Activated CD8-positive, alpha-beta T cell treated with anti-CD3 and anti-CD28 coated beads for 36 hours (primary cell): ENCODE results near the gene MAEA. TPM values are rescaled to one million over a fixed set of nuclear protein-coding genes. Genes with fewer than 3 reads are reported as not detected.
"Not testable (repeated sequence)": the region's sequence is repeated elsewhere in the genome, so short reads cannot be mapped to it uniquely, and the experiment has no call there.

Experiments used
- ATAC-seq: fragments of 200-7000 bp; cut with Tn5 transposase; one replicate; pipeline ENCODE4 v1.10.0; 2021; ENCODE audit warnings: mild to moderate bottlenecking, moderate library complexity
- CTCF ChIA-PET: fragments of 350-600 bp; sonication (Branson Sonifier 250); formaldehyde crosslinking; loops from one replicate; lab custom pipeline; 2021; ENCODE audit warnings: antibody characterized with exemption; lab: Charles Lee
- POLR2A ChIA-PET: fragments of 350-600 bp; sonication (Branson Sonifier 250); formaldehyde crosslinking; loops from one replicate; lab custom pipeline; 2021; ENCODE audit warnings: antibody characterized with exemption; lab: Charles Lee
- DNase-seq: peaks from one replicate; pipeline ENCODE4 v3.0.0-alpha.2; 2020
- H3K27ac Mint-ChIP-seq: one replicate; pipeline ENCODE4 v1.8.0; 2021; ENCODE audit warnings: mild to moderate bottlenecking, mixed read lengths
- H3K27me3 Mint-ChIP-seq: one replicate; pipeline ENCODE4 v1.8.0; 2021; ENCODE audit warnings: mixed read lengths
- H3K36me3 Mint-ChIP-seq: one replicate; pipeline ENCODE4 v1.8.0; 2021; ENCODE audit warnings: low read depth, mixed read lengths
- H3K4me1 Mint-ChIP-seq: one replicate; pipeline ENCODE4 v1.8.0; 2021; ENCODE audit warnings: low read depth, mixed read lengths
- H3K4me3 Mint-ChIP-seq: one replicate; pipeline ENCODE4 v1.8.0; 2021; ENCODE audit warnings: mild to moderate bottlenecking, moderate library complexity, mixed read lengths
- H3K9me3 Mint-ChIP-seq: one replicate; pipeline ENCODE4 v1.8.0; 2021; ENCODE audit warnings: mixed read lengths
- CTCF ChIP-seq: fragments of 200-600 bp; IDR thresholded peaks from one replicate; pipeline ENCODE4 v1.8.0; 2022; ENCODE audit warnings: antibody characterized with exemption, mild to moderate bottlenecking
- intact Hi-C: fragments of 100-400 bp; cut with micrococcal nuclease; formaldehyde crosslinking; loops from one replicate; pipeline ENCODE4 v1.10.0; 2022
- total RNA-seq, 2 experiments: library from RNA; stranded (reverse); gene quantifications; one replicate each; pipeline ENCODE4 v1.2.3, GENCODE V29; 2021

The MAEA gene
- total RNA-seq, 2 experiments from 2014 or later, result 32.3 to 37.0 TPM

GRCh38 chr4:1291996-1292702, 2.5 kb downstream of the MAEA start:
- peaks cover 9% of the 10 kb centered on the region for H3K36me3 Mint-ChIP-seq
- ATAC-seq, result no peak
- peak overlapping the region; percentile 91 for H3K4me3 Mint-ChIP-seq
- intact Hi-C loops, result no loop called here
- CTCF ChIA-PET, result interaction anchor here (1.2 to 9.6 kb wide), 2 partner anchors 9 to 23 kb away, joined by 3 to 57 read pairs; no protein-coding TSS in a partner anchor
- no peaks in the 10 kb centered on the region for H3K27me3 Mint-ChIP-seq
- no peak for DNase-seq
- H3K27ac Mint-ChIP-seq, result peak overlapping the region; percentile 82
- POLR2A ChIA-PET, result no interaction called here
- no peaks in the 10 kb centered on the region for H3K9me3 Mint-ChIP-seq
- peaks cover 43% of the 10 kb centered on the region for H3K4me1 Mint-ChIP-seq
- no peak for TF ChIP-seq CTCF

- H3K4me1 Mint-ChIP-seq, result peaks cover 46% of the 10 kb centered on the region
- H3K4me3 Mint-ChIP-seq, H3K9me3 Mint-ChIP-seq, DNase-seq, H3K27me3 Mint-ChIP-seq, H3K27ac Mint-ChIP-seq, POLR2A ChIA-PET, intact Hi-C loops, ATAC-seq: not testable (repeated sequence)
- peaks cover 11% of the 10 kb centered on the region for H3K36me3 Mint-ChIP-seq
- CTCF ChIA-PET, result interaction anchor here (9.6 kb wide), 1 partner anchor 24 kb away, joined by 57 read pairs; no protein-coding TSS in a partner anchor
Observed at GRCh38 chr4:1292703-1293011, 3.0 kb downstream of the MAEA start.

- intact Hi-C loops, result no loop called here
- ATAC-seq, result no peak
- Mint-ChIP-seq H3K4me1 (peaks cover 48% of the 10 kb centered on the region), H3K36me3 (peaks cover 14% of the 10 kb centered on the region), H3K4me3 (no peak overlapping the region), H3K27ac (peak overlapping the region; percentile 46), H3K27me3 (no peaks in the 10 kb centered on the region), H3K9me3 (no peaks in the 10 kb centered on the region)
- DNase-seq, result no peak
- TF ChIP-seq CTCF, result no peak
- ChIA-PET CTCF (no interaction called here), POLR2A (no interaction called here)
Observed at GRCh38 chr4:1293531-1293941, 3.8 kb downstream of the MAEA start.

GRCh38 chr4:1293991-1294390, 4.3 kb downstream of the MAEA start:
- no peak for TF ChIP-seq CTCF
- peaks cover 15% of the 10 kb centered on the region for H3K36me3 Mint-ChIP-seq
- H3K27me3 Mint-ChIP-seq, result no peaks in the 10 kb centered on the region
- H3K4me3 Mint-ChIP-seq, result no peak overlapping the region
- intact Hi-C loops, result no loop called here
- DNase-seq (no peak), ATAC-seq (no peak)
- peaks cover 46% of the 10 kb centered on the region for H3K4me1 Mint-ChIP-seq
- POLR2A ChIA-PET, result interaction anchor here (0.6 kb wide), 1 partner anchor 75 kb away, joined by 3 read pairs; no protein-coding TSS in a partner anchor
- H3K9me3 Mint-ChIP-seq, result no peaks in the 10 kb centered on the region
- CTCF ChIA-PET, result interaction anchor here (0.9 kb wide), 1 partner anchor 58 kb away, joined by 3 read pairs; no protein-coding TSS in a partner anchor
- H3K27ac Mint-ChIP-seq, result peak overlapping the region; percentile 46

- ChIA-PET POLR2A (interaction anchor here (0.6 kb wide), 1 partner anchor 75 kb away, joined by 3 read pairs; no protein-coding TSS in a partner anchor), CTCF (interaction anchor here (0.9 to 1.0 kb wide), 2 partner anchors 27 to 58 kb away, joined by 3 to 4 read pairs; no protein-coding TSS in a partner anchor)
- no peak overlapping the region for H3K27ac Mint-ChIP-seq
- TF ChIP-seq CTCF, result no peak
- no peaks in the 10 kb centered on the region for H3K27me3 Mint-ChIP-seq
- ATAC-seq (no peak), DNase-seq (no peak)
- no peaks in the 10 kb centered on the region for H3K9me3 Mint-ChIP-seq
- intact Hi-C loops, result no loop called here
- peaks cover 50% of the 10 kb centered on the region for H3K4me1 Mint-ChIP-seq
- peaks cover 19% of the 10 kb centered on the region for H3K36me3 Mint-ChIP-seq
- no peak overlapping the region for H3K4me3 Mint-ChIP-seq
Observed at GRCh38 chr4:1294424-1294823, 4.7 kb downstream of the MAEA start.
